ENCODE data around the gene CASTOR1.

CASTOR1 gene

DNA sequence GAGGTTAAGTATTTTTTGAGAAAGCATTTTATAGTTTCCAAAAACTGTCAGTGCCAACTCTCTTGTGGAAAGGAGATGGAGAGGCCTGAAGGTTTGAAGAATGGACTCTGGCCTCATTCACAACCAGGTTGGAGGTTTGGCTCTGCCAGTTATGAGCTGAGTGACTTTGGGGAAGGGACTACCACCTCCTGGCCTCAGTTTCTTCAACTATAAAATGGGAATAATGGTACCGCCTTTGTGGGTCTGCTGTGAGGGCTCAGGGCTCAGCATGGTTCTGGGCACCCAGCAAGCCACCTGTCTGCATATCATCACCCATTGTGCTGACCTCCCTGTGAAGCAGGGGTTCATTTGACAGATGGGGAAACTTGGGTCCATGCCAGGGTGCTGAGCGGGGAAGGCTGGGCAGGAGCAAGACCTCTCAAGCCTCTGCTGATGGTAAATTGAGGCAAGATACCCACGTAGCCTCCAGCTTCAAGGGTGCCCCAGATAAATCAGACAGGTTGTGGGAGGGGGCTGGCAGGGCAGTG is 39.2 kb downstream of the CASTOR1 start:
- no peak for DNase-seq (ENCODE audit: low read depth)
- TF ChIP-seq, protein P1, sequence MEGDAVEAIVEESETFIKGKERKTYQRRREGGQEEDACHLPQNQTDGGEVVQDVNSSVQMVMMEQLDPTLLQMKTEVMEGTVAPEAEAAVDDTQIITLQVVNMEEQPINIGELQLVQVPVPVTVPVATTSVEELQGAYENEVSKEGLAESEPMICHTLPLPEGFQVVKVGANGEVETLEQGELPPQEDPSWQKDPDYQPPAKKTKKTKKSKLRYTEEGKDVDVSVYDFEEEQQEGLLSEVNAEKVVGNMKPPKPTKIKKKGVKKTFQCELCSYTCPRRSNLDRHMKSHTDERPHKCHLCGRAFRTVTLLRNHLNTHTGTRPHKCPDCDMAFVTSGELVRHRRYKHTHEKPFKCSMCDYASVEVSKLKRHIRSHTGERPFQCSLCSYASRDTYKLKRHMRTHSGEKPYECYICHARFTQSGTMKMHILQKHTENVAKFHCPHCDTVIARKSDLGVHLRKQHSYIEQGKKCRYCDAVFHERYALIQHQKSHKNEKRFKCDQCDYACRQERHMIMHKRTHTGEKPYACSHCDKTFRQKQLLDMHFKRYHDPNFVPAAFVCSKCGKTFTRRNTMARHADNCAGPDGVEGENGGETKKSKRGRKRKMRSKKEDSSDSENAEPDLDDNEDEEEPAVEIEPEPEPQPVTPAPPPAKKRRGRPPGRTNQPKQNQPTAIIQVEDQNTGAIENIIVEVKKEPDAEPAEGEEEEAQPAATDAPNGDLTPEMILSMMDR (IDR thresholded peaks at IDR 0.05; ENCODE audit: insufficient read depth, low read depth, low read length, missing control alignments), result no peak
- no peak overlapping the region for H3K4me3 ChIP-seq (ENCODE audit: low read depth, low read length)

DNA sequence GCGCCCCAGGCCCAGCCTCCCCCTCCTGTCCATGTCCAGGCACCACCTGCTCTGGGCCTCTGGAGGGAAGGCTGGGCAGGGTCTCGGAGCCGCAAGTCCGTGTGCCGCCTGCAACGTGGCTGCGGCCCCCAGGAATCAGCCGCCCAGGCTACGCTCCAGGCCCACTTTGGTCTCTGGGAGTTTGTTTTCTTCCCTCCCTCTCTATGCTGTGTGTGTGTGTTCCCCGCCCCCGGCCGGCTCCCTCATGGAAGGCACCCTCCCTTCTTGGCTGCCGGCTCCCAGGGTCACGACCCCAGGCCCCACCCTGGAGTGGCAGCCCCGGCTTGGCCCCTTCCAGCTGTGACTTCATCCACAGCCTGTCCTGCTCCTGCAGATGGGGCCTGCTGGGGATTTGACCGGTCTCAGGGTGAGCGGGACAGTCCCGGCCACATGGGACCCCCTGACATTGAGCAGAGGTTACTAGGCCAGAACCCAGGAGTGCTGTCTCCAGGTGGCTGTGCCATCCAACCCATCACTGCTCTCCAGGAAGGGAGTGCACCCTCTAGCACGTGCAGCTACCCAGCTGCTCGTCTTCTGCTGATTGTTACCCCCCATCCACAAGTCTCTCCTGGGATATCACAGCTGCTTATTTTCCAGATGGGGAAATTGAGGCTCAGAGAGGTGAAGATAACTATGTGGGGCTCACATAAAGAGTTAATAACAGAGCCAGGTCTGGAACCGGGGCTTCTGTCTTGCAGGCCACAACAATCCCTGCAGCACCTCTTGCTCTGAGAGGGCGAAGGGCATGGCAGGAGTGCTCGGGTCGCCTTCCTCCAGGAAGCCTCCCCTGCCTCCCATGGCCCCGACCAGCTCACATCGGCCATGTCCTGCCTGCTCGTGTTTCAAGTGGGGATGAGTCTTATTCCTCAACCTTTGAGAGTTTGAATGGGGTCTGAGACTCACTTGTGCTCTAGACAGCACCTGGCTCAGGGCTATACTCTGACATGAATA is 40.0 kb downstream of the CASTOR1 start:
- H3K4me3 ChIP-seq (ENCODE audit: low read depth, low read length), result no peak overlapping the region
- no peak for DNase-seq (ENCODE audit: low read depth)
- TF ChIP-seq, protein P1 (IDR thresholded peaks at IDR 0.05; ENCODE audit: insufficient read depth, low read depth, low read length, missing control alignments), result no peak

DNA sequence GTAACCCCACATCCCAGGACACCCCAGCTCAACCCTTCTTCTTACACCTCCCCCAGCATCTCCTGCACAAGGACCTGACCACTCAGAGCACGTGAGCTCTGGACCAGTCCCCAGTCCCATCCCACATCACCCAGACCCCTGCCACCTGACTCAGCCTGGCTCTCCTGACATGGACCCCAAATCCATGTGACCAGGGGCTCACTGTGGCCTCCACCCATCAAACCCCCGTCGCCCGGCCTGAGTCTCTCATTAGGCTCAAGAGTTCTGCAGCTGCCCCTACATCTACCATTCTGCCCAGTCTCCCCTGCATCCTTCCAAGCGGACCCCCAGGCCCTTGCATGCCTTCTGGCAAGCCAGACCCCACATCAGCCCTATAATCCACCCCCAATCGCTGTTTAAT is 40.8 kb downstream of the CASTOR1 start:
- H3K4me3 ChIP-seq (ENCODE audit: low read depth, low read length), result no peak overlapping the region
- no peak for DNase-seq (ENCODE audit: low read depth)
- TF ChIP-seq, protein P1 (IDR thresholded peaks at IDR 0.05; ENCODE audit: insufficient read depth, low read depth, low read length, missing control alignments), result no peak

DNA sequence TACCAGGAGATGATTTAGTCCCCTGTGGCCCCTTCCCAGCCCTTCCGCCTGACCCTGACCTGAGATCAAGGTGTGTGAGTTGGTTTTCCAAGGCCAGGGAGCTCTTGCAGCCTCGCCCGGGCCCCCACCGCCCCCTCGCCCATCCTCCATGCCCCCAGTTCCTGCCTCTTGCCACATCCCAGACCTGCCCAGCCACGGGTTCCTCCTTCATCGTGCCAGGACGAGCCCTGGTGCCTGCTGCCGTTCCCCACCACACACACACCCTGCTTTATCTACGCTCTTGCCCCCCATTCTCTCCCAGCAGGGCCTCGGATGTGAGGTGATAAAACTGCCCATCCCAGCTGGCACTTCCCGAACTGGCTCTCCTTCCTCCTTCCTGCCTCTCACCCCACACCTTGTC is 41.3 kb downstream of the CASTOR1 start:
- H3K4me3 ChIP-seq (ENCODE audit: low read depth, low read length), result no peak overlapping the region
- DNase-seq (ENCODE audit: low read depth), result no peak
- TF ChIP-seq, protein P1 (IDR thresholded peaks at IDR 0.05; ENCODE audit: insufficient read depth, low read depth, low read length, missing control alignments), result no peak

DNA sequence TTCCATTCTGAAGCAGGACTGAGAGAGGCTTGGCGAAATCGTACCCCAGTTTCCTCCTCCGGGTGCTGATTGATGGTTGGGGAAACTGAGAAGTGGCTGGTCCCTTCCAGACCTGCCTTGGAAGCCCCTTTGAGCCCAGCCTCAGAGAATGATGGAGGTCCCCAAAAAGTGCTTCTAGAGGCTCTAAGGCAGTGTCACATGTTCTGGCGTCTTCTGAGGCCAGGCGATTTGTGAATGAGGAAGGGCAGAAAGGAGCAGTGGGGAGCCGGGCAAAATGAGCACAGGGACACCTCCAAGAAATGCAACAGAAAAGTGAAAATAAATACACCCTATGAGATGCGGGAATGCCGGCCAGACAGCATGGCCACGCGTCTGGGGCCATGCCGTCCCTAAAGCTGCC is 41.7 kb downstream of the CASTOR1 start:
- TF ChIP-seq, protein P1 (IDR thresholded peaks at IDR 0.05; ENCODE audit: insufficient read depth, low read depth, low read length, missing control alignments), result no peak
- no peak for DNase-seq (ENCODE audit: low read depth)
- H3K4me3 ChIP-seq (ENCODE audit: low read depth, low read length), result no peak overlapping the region

DNA sequence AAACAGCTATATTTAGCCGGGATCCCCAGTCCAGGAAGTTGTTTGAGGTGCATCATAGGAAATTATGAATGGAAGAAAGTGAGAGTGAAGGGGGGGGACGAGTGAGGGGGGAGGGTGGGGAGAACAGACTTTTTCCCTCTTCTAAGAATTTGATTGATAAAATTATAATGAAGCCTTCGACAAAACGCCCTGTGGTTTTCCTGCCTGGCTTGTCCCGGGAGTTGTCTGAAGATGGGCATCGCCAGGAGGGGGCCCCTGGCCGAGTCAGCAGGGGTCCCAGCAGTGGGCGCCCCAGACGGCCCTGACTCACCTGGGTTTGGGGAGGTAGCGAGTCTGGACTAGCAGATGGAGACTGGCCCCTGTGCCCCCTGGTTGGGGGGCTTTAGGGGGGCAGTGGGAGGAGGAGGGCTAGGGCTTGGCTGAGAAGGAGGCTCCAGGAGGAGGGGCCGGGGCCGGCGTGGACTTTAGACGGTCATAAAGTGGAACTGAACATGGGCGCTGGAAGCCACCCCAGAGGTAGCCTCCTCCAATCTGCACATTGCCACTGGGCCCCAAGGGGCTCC is 42.4 kb downstream of the CASTOR1 start:
- TF ChIP-seq, protein P1 (IDR thresholded peaks at IDR 0.05; ENCODE audit: insufficient read depth, low read depth, low read length, missing control alignments), result no peak
- DNase-seq (ENCODE audit: low read depth), result no peak

More for the DNA sequence above, 42.4 kb downstream of the CASTOR1 start:
- peak overlapping the region; percentile 57 for H3K4me3 ChIP-seq (ENCODE audit: low read depth, low read length)

Data from GM12865 (cell line).